Parietal lobe (tissue), 2 donors: Measurements from ENCODE around the gene MRPL27. TPM values are rescaled to one million over a fixed set of nuclear protein-coding genes. Genes with fewer than 3 reads are reported as not detected.

ENCODE experiments used
- small RNA-seq: library from RNA; depleted of rRNA; stranded (forward); fragments of <200 nt; gene quantifications from one replicate; pipeline ENCODE3, GENCODE V24; 2014; ENCODE audit warnings: low replicate concordance
- total RNA-seq: library from RNA; depleted of rRNA; stranded (reverse); fragments of >200 nt; gene quantifications from one replicate; pipeline ENCODE4 v1.2.3, GENCODE V29; 2014

Gene MRPL27
- total RNA-seq = 41.6 TPM

DNA sequence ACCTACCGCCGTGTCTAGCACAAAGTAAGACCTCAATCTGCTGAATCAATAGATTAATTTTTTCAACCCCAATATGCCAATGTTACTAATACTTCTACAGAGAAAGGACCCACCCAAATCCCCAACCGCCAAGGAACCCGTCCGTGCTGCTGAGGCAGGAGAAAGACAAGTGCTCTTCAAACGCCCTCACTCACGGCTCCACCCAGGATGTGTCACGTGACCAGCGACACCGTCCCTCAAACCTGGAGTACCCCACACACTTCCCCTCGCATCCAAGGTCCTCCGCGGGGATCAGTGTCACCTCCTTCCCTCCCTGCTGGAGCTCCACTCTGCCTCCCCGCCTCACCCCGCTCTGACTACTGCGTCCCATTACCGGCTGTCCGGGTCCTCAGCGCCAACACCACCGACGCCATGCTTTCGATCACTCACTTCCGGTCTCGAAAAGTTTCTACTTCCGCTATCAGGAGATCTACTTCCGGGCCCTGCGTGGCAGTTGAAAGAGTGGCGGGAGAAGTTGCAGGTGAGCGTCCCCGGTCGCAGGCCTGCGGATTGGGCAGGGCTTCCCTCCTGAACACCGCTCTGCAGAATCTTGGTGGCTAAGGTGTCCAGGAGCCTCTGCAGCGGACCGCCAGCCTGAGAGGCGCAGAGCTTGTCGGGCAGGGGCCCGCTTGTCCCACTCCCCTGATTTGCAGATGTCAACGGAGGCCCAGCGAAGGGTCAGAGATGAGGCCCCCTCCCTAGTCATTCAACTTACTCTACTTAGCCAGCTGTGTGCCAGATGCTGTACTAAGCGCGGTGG lies at the start of gene MRPL27, which contains the start of gene EME1:
Gene MRPL27 (minus strand): TSS at position 427 of the 799 bp plus-strand sequence. CDS start 14 bp downstream, at position 413.
Gene EME1 (plus strand): TSS at position 472 of the 799 bp plus-strand sequence. CDS start 1,980 bp downstream, outside the sequence.

GRCh38 chr17:50397111-50397918 lies 24.3 kb upstream of the MRPL27 start, which contains the start of gene LRRC59:
Gene LRRC59, minus strand, starts transcription at chr17:50397523. Its CDS starts 206 bp downstream, at chr17:50397317.

DNA sequence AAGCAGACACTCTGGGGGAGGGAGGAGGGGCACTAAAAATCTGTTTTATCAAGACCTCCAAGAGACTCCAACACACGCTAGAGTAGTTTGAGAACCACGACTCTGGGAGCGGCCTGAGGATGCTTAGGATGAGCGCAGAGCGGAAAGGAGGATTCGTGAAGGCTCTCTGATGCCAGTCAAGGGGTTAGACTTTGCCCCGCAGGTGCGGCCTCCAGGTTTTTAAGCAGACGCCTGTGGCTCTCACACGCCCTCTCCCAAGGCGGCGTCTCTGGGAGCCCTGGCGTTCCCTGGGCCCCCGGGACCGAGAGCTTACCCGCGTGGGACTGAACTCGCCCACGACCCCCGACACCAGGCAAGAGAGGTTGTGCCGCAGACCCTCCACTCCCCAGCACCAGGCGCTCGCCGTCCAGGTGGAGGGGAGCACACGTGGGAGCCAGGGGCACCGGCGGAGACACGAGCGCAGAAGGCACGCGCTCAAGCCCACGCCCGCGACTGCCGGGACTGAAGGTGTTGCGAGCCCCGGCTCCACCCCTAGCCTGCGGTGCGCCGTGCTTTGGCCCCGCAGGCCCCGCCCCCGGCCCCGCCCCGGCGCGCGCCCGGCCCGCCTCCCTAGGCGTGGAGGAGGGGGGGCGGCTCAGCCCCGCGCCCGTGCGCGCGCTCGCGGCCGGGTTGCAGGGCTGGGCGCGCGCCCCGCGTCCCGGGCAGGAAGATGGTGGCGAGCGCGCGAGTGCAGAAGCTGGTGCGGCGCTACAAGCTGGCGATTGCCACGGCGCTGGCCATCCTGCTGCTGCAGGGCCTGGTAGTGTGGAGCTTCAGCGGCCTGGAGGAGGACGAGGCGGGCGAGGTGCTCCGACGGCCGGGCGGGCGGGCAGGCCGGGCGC lies 27.3 kb downstream of the MRPL27 start, which contains the start of gene XYLT2:
Gene XYLT2 (plus strand): TSS at position 695 of the 881 bp plus-strand sequence. CDS start 15 bp downstream, at position 710.

Small RNA genes lying within 50 kb of the gene (small RNA-seq; reads per million reads assigned to genes)
- gene RF00019 = not detected

Other genes starting within 250 kb of the MRPL27 start
- gene SAMD14, start 243.0 kb downstream of the MRPL27 start, total RNA-seq = 41.3 TPM
- gene PPP1R9B, start 222.5 kb downstream of the MRPL27 start, total RNA-seq = 58.8 TPM
- not detected for gene SGCA, start 207.2 kb downstream of the MRPL27 start, total RNA-seq
- gene COL1A1, start 171.6 kb downstream of the MRPL27 start, total RNA-seq = 5.0 TPM
- not detected for gene TMEM92, start 98.7 kb downstream of the MRPL27 start, total RNA-seq
- 8.8 TPM for gene XYLT2, start 27.1 kb downstream of the MRPL27 start, total RNA-seq
- 3.4 TPM for gene EME1, start within 50 bp of the MRPL27 start, total RNA-seq
- 42.3 TPM for gene LRRC59, start 24.3 kb upstream of the MRPL27 start, total RNA-seq
- gene ACSF2, start 53.0 kb upstream of the MRPL27 start, total RNA-seq = 5.6 TPM
- not detected for gene CHAD, start 95.7 kb upstream of the MRPL27 start, total RNA-seq
- 34.7 TPM for gene RSAD1, start 105.7 kb upstream of the MRPL27 start, total RNA-seq
- gene MYCBPAP, start 135.3 kb upstream of the MRPL27 start, total RNA-seq = 2.2 TPM
- 0.63 TPM for gene EPN3, start 159.6 kb upstream of the MRPL27 start, total RNA-seq
- 22.8 TPM for gene SPATA20, start 174.0 kb upstream of the MRPL27 start, total RNA-seq
- 35.7 TPM for gene CACNA1G, start 187.5 kb upstream of the MRPL27 start, total RNA-seq